Myocyte (in vitro differentiated cells): ENCODE data around the gene CCDC127. TPM values are rescaled to one million over a fixed set of nuclear protein-coding genes. Genes with fewer than 3 reads are reported as not detected.
A peak's percentile ranks its signal among the peaks of the same experiment; 100 is the strongest.
"Not testable (repeated sequence)": the region's sequence is repeated elsewhere in the genome, so short reads cannot be mapped to it uniquely, and the experiment has no call there.

Experiments used
- DNase-seq: peaks from one replicate; pipeline ENCODE4 v3.0.0-alpha.2; 2012; ENCODE audit warnings: low read depth
- total RNA-seq: library from RNA; depleted of rRNA; stranded (reverse); fragments of >200 nt; gene quantifications from 2 replicates; pipeline ENCODE4 v1.2.3, GENCODE V29; 2014

CCDC127 gene
- total RNA-seq, 1 donor from 2014 or later = 7.9 TPM

- peak; percentile 60 for DNase-seq
These were observed 44.3 kb downstream of the CCDC127 start for GRCh38 chr5:173392-174290.

GRCh38 chr5:172841-173251, 45.1 kb downstream of the CCDC127 start:
- no peak for DNase-seq

DNA sequence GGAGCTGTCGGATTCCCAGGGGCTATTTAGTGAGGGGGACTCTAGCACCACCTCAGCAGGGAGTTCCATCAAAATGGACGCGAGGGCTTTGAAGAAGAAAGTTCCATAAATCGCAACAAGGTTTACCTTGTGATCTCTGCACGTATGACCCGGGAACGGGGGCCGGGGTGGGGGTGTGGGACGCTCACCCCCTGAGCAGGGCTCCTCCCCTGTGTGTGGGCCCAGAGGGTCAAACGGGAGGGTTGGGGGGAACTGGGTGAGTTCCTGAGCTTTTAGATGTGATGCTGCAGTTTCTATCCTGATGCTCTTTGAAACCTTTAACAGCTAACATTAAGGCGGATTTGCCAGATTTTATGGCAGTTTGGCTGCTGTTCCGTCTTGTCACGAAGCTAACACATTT, 45.5 kb downstream of the CCDC127 start:
- DNase-seq = no peak

GRCh38 chr5:171801-172331, 46.1 kb downstream of the CCDC127 start:
- DNase-seq = no peak

DNA sequence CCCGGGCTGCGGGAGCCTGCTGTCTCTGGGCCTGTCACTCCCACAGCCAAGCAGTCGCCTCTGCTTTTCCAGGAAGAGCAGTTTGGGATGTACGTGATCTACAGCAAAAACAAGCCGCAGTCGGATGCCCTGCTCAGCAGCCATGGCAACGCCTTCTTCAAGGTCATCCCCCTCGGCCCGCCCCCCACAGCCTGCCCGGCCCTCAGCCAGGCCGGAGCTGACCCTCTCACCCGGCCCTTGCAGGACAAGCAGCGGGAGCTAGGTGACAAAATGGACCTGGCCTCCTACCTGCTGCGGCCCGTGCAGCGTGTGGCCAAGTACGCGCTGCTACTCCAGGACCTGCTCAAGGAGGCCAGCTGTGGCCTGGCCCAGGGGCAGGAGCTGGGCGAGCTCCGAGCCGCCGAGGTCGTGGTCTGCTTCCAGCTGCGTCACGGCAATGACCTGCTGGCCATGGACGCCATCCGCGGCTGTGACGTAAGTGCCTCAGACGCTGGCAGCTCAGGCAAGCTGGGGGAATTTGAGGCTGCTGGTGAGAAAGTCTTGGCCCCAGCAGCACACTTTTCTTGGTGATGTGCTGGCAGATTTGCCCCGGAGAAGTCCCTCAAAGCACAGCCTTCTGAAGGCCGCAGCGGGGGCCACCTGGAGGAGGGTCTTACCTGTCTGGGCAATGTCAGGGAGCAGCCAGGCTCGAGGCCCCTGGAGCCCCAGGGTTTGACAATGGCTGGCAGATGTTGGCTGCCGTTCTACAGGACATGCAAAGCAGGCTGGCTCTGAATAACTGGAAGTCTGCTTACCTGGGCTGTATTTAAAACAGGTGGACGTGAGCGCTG, 46.8 kb downstream of the CCDC127 start:
- DNase-seq = no peak

GRCh38 chr5:169728-170094, 48.2 kb downstream of the CCDC127 start:
- DNase-seq = no peak

- no peak for DNase-seq
These were observed 48.8 kb downstream of the CCDC127 start for GRCh38 chr5:169071-169727.

GRCh38 chr5:167982-168660, 49.8 kb downstream of the CCDC127 start:
- peak; percentile 96 for DNase-seq

- peak; percentile 54 for DNase-seq
These were observed 50.4 kb downstream of the CCDC127 start for GRCh38 chr5:167511-167910.

DNA sequence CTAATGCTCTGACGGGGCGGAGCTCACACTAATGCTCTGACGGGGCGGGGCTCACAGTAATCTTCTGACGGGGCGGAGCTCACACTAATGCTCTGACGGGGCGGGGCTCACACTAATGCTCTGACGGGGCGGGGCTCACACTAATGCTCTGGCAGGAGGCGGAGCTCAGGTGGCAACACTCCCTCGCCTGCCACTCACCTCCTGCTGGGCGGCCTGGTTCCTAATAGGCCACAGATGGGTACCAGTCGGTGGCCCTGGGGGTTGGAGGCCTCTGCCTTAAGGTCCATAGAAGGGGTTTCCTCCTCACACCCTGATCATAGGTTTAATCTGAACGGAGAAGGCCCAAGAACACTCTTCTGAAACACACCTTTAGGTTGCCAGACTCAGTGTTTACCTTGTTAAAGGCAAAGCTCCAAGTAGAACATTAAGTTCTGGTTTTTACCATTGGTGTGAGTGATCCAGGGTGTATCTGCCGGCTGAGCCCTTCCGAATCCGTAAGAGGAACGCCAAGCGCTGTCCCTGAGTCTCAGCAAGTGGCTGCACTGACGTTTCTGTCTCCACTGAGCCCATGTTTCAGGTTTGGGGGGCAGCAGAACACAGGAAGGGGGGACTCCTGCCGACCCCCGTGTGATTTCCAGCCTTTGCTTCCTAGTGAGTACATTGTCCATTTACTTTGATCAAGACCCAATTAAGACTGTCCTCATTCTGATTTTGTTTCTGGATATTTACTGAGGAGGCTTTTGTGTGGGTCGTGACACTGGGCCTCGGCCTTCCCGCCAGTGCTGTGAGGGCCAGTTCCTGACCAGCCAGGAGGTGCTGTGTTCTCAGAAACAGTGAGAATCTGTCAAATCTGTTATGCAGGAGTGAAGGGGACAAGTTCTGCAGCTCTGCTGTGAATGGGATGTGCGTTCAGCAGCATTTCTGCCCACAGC, 51.2 kb downstream of the CCDC127 start:
- no peak for DNase-seq

- DNase-seq = not testable (repeated sequence)
These were observed 53.2 kb downstream of the CCDC127 start for GRCh38 chr5:164783-165182.

DNA sequence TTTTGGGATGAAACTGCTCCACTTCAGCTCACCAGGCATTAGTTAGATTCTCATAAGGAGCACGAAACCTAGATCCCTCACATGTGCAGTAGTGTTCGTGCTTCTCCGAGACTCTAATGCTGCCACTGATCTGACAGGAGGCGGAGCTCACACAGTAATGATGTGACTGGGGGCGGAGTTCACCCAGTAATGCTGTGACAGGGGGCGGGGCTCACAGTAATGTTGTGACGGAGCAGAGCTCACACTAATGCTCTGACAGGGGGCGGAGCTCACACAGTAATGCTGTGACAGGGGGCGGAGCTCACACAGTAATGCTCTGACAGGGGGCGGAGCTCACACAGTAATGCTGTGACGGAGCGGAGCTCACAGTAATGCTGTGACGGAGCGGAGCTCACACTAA, 53.7 kb downstream of the CCDC127 start:
- no peak for DNase-seq

GRCh38 chr5:163841-164240, 54.1 kb downstream of the CCDC127 start:
- no peak for DNase-seq

GRCh38 chr5:163338-163620, 54.7 kb downstream of the CCDC127 start:
- DNase-seq = no peak

- no peak for DNase-seq
These were observed 55.2 kb downstream of the CCDC127 start for GRCh38 chr5:162565-163337.

DNA sequence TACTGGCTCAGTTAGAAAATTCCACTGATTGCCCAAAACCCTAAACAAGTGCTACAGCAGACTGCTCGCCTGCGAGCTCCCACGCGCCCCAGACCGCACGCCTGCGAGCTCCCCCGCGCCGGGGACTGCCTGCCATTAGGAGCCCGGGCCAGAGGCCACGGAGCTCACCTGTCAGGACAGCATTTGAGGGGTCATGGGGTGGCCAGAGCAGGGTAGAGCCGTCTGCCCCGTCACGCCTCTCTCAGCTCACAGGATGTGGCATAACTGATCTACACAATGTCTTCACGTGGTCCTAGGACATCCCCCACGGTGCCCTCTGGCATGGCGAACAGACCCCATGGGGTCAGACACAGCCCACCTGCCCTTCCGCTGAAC, 55.8 kb downstream of the CCDC127 start:
- DNase-seq = no peak

DNA sequence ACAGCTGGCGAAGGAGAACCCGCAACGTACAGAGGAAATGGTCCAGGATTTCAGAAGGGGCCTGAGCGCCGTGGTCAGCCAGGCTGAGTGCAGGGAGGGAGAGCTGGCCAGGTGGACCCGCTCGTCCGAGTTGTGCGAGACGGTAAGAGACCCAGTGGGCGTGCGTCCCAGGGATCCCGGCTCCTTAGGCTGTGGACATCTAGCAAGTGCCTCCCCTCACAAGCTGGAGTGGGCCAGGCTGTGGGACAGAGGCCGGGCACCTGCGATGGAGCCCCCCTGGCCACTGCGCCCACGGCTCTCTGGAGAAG, 56.2 kb downstream of the CCDC127 start:
- no peak for DNase-seq

DNA sequence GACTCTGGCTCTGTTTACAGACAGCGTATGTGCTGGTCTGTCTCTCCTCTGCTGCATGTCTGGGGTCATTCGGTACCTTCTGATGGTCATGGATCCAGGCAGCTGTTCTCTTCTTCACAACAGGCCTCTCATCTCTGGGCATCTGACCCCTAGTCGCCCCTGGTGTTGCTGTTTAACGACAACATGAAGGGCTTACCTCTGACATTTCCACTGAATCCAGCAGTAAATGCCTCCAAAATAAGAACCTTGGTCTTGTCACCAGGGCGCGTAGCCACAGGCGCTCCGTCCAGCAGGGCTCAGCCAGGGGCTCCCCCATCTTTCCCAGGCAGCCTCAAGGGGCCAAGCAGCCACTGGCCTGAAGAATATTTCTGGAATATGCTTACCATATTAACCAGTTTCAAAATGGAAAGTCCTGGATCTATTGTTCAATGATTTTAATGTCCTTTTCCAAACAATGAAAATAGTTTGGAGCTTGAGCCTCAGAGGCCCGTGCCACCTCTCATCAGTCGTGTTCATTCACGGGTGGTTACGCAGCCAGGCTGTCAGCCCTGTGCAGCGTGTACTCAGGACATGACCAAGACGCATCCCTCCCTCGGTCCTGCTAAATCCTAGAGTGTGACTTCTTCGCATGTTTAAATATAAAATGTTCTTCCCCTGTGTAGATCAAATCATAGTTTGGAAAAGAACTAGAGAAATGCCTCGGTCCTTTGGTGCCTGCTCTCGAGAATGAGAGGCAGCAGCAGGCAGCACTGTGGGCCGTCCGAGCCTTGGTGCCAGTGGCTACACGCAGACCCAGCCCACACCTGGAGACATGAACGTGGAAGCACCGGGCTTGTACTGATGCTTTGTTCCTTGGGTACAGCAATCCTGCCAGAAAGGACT, 56.8 kb downstream of the CCDC127 start:
- DNase-seq = peak; percentile 60

- DNase-seq = peak; percentile 96
These were observed 57.8 kb downstream of the CCDC127 start for GRCh38 chr5:160173-160510.
